Lung (tissue), 12 donors: ENCODE data around the gene SATB1. TPM values are rescaled to one million over a fixed set of nuclear protein-coding genes. Genes with fewer than 3 reads are reported as not detected.
A peak's percentile ranks its signal among the peaks of the same experiment; 100 is the strongest.

Experiments used
- ATAC-seq: fragments of 200-7000 bp; cut with Tn5 transposase; one replicate; pipeline ENCODE4 v1.9.1; 2020; ENCODE audit warnings: moderate number of reproducible peaks; ENCODE audit not compliant: insufficient read depth, low FRiP score
- DNase-seq, 3 donors: peaks; one replicate each; pipeline ENCODE4 v3.0.0-alpha.2; 2013 to 2017
- H3K27ac ChIP-seq, 2 donors: one replicate each; pipeline ENCODE4 v1.5.1; 2013; ENCODE audit warnings: mild to moderate bottlenecking in 2 of 2, moderate library complexity in 2 of 2, control low read depth in 1 of 2, inconsistent platforms in 1 of 2, low read depth in 1 of 2, low read length in 1 of 2
- H3K27me3 ChIP-seq, 3 donors: one replicate each; pipeline ENCODE4 v1.5.1; 2013; ENCODE audit warnings: low read length in 2 of 3; ENCODE audit not compliant: control insufficient read depth in 3 of 3, insufficient read depth in 3 of 3
- H3K36me3 ChIP-seq, 4 donors: one replicate each; pipeline ENCODE4 v1.5.1; 2013; ENCODE audit warnings: low read length in 4 of 4, mild to moderate bottlenecking in 1 of 4, moderate library complexity in 1 of 4; ENCODE audit not compliant: control insufficient read depth in 4 of 4, insufficient read depth in 4 of 4
- H3K4me1 ChIP-seq, 5 donors: one replicate each; pipeline ENCODE4 v1.5.1; 2013; ENCODE audit warnings: low read length in 5 of 5, mild to moderate bottlenecking in 2 of 5, moderate library complexity in 1 of 5; ENCODE audit not compliant: control insufficient read depth in 5 of 5, insufficient read depth in 5 of 5
- H3K4me3 ChIP-seq: one replicate; pipeline ENCODE4 v1.5.1; 2013; ENCODE audit warnings: mild to moderate bottlenecking, control low read depth, moderate library complexity
- H3K9ac ChIP-seq, 2 donors: one replicate each; pipeline ENCODE4 v1.5.1; 2013; ENCODE audit warnings: low read length in 2 of 2, control low read depth in 1 of 2; ENCODE audit not compliant: insufficient read depth in 1 of 2
- H3K9me3 ChIP-seq, 4 donors: one replicate each; pipeline ENCODE4 v1.5.1; 2013; ENCODE audit warnings: low read length in 3 of 4, mild to moderate bottlenecking in 1 of 4, moderate library complexity in 1 of 4; ENCODE audit not compliant: control insufficient read depth in 4 of 4, insufficient read depth in 3 of 4
- WGBS, 2 donors: extraction: QIAGEN DNeasy Blood & Tissue Kit; methylation state at CpG; one replicate each; pipeline ENCODE4 v1.1.7; 2013; 5-methylcytosine and 5-hydroxymethylcytosine counted together
- polyA plus RNA-seq, 2 donors: library from polyadenylated mRNA; stranded (reverse); fragments of 200-250 nt; gene quantifications; one replicate each; pipeline ENCODE4 v1.2.1, GENCODE V29; 2013
- total RNA-seq, 2 donors: library from RNA; depleted of rRNA in 1 of 2; stranded (reverse); fragments of >200 nt in 1 of 2; gene quantifications; one replicate each; pipeline ENCODE4 v1.2.1, GENCODE V29; 2014 to 2021
- TF ChIP-seq, protein P1 (sequence below): IDR thresholded peaks from 2 replicates; pipeline ENCODE4 v1.5.1; 2012; ENCODE audit warnings: mild to moderate bottlenecking; ENCODE audit errors: control extremely low read depth, extremely low read depth
- donor health status: control.
- donor health status: control.
- donor health status: Bipolar disorder and iron deficiency.
- donor health status: healthy.
- donor health status: DM: yes; HTN: yes; CAD: no.

SATB1 gene
- total and polyA plus RNA-seq, 4 donors, result 11.4 to 116 (median 16.9) TPM

DNA sequence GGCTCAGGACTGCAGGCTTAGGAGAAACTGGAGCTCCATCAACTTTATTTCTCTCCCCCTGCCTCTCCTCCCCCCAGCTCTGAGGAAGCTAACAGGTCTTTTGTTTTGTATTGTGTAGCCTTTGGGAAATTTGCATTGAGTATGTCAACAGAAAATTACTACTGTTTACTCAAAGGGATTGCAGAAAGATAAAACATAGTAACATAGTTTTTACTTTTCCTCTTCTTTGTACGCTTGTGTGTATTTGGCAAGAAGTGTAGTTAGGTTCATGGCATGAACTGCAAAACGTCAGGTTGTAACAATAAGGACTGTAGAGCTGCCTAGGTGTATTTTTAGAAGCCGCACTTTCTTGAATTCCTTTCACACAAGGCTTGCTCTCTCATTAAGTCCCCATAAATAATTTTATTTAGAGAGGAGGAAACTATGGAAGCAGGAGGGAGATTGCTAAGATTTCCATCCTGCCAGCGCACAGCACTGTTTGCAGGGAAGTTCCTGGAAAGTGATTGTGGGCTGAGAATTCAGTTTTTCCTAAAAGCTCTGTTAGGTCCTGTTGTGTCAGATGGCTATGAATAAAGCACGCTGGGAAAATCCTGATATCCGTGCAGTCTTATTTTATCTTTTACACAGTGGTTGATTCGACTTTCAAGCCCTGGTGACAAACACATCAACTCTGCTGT is 21.1 kb upstream of the SATB1 start:
- H3K27ac ChIP-seq, result no peak overlapping the region
- TF ChIP-seq, protein P1, sequence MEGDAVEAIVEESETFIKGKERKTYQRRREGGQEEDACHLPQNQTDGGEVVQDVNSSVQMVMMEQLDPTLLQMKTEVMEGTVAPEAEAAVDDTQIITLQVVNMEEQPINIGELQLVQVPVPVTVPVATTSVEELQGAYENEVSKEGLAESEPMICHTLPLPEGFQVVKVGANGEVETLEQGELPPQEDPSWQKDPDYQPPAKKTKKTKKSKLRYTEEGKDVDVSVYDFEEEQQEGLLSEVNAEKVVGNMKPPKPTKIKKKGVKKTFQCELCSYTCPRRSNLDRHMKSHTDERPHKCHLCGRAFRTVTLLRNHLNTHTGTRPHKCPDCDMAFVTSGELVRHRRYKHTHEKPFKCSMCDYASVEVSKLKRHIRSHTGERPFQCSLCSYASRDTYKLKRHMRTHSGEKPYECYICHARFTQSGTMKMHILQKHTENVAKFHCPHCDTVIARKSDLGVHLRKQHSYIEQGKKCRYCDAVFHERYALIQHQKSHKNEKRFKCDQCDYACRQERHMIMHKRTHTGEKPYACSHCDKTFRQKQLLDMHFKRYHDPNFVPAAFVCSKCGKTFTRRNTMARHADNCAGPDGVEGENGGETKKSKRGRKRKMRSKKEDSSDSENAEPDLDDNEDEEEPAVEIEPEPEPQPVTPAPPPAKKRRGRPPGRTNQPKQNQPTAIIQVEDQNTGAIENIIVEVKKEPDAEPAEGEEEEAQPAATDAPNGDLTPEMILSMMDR, result no peak
- H3K27me3 ChIP-seq, result peaks cover 0 to 52% (median 41%) of the 10 kb centered on the region in 3 donors
- no peaks in the 10 kb centered on the region for H3K36me3 ChIP-seq
- no peak overlapping the region for H3K4me3 ChIP-seq
- DNase-seq (peak in 1 of 3 donors; percentile 18), ATAC-seq (no peak)
- H3K9me3 ChIP-seq, result peaks cover 0 to 8% (median 0%) of the 10 kb centered on the region in 4 donors
- WGBS, 2 donors, result 16 to 26% methylated on average over 7 of the region's 7 CpGs
- H3K9ac ChIP-seq, result no peak overlapping the region
- H3K4me1 ChIP-seq, result peaks cover 0 to 16% (median 8%) of the 10 kb centered on the region in 5 donors

DNA sequence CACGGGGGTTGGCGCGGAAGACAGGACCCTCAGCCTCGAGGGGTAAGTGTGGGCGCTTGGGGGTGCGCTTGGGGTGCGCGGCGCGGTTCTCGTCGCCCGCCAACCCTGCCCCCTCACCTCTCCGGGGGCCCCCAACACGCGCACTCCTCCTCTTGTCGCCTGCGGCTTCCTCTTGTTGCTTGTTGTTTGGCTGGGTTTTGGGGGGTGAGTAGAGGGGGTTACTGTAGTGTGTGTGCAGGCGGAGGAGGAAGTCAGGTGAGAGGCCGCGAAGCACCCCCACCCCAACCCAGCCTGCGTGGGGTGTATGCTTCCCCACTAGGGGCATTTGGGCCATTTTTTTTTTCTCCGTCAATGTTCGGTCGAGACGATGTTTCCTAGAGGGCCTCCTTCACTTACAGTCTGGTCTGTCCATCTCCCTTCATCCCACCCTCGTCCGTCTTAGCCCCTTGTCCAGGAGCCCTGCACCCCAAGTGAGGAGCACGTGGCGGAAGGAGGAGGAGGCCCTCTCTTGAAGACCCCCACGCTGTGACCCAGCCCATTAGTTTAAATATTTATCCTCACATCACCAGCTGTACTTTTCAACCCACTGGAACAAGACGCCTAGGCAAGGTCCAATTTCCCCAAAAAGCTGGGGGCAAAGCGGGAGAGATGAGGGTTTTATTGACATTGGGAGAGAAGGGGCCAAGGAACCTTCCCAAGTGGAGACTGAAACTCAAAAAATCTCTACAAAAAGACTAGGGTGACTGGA is 20.4 kb upstream of the SATB1 start:
- TF ChIP-seq, protein P1, result no peak
- H3K36me3 ChIP-seq, result no peaks in the 10 kb centered on the region
- H3K27me3 ChIP-seq, result peaks cover 0 to 56% (median 47%) of the 10 kb centered on the region in 3 donors
- peaks cover 0 to 8% (median 0%) of the 10 kb centered on the region in 4 donors for H3K9me3 ChIP-seq
- WGBS, 2 donors, result 4 to 6% methylated on average over 20 to 33 of the region's 33 CpGs
- no peak for ATAC-seq
- DNase-seq, result peak; percentile 23 to 32 (median 28)
- peaks cover 0 to 16% (median 8%) of the 10 kb centered on the region in 5 donors for H3K4me1 ChIP-seq
- no peak overlapping the region for H3K9ac ChIP-seq
- peak overlapping the region; percentile 13 for H3K4me3 ChIP-seq
- H3K27ac ChIP-seq, result no peak overlapping the region

DNA sequence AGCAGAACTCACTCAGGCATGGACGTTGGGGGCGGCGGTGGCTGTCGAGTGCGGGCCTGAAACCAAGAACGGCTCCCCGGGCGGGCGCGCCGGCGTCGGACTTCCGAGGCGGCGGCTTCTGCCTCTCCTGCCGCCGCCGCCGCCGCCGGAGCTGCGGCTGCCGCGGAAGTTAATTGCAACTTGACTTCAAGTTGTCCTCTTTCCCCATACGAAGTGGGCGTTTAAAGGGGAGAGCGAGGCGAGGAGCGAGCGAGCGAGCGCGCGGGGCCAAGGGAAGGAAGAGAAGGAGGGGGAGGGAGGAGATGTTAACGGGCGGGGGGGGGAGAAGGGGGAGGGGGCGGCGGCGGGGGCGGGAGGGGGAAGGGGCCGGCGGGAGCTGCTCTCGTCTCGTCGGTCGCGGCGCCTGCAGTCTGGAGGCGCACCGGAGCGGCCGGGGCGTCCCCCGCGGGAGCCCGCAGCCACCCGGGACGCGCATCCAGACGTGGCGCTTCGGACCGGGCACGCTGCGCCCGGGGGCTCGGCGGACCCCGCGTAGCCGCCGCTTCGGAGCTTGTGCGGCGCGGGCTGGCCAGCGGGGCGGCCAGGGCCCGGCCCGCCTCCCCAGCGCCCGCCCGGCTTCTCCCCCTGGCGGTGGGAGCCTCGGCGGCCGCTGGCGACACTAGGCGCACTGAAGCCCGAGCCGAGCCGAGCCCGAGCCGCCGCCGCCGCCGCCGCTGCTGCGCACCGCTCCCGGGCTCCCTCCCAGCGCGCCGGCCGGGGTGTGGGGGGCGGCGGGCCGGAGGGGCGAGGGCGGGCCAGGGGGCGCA is 19.7 kb upstream of the SATB1 start:
- ATAC-seq, result peak; percentile 90
- H3K27ac ChIP-seq, result peak overlapping the region in 1 of 2 donors; percentile 47
- H3K4me1 ChIP-seq, result peaks cover 0 to 16% (median 8%) of the 10 kb centered on the region in 5 donors
- 0 to 1% methylated on average over 50 to 109 of the region's 113 CpGs for WGBS, 2 donors
- peak overlapping the region; percentile 61 for H3K4me3 ChIP-seq
- no peak overlapping the region for H3K9ac ChIP-seq
- no peaks in the 10 kb centered on the region for H3K36me3 ChIP-seq
- peaks cover 0 to 8% (median 0%) of the 10 kb centered on the region in 4 donors for H3K9me3 ChIP-seq
- TF ChIP-seq, protein P1, result peak; percentile 24
- DNase-seq, result peak; percentile 77 to 86 (median 78)
- H3K27me3 ChIP-seq, result peaks cover 0 to 61% (median 53%) of the 10 kb centered on the region in 3 donors
